ENCODE measurements around the gene SELPLG.

Gene SELPLG

GRCh38 chr12:108613548-108613947, 20.1 kb downstream of the SELPLG start:
- FAIRE-seq (no peak), DNase-seq (ENCODE audit: insufficient read length, low spot score) (no peak)
- TF ChIP-seq POLR2A (IDR thresholded peaks at IDR 0.05; ENCODE audit: low read depth, low read length): no peak

GRCh38 chr12:108612788-108613282, 20.9 kb downstream of the SELPLG start:
- DNase-seq (ENCODE audit: insufficient read length, low spot score) (no peak), FAIRE-seq (no peak)
- TF ChIP-seq POLR2A (IDR thresholded peaks at IDR 0.05; ENCODE audit: low read depth, low read length): no peak

- FAIRE-seq (peak; percentile 85), DNase-seq (ENCODE audit: insufficient read length, low spot score) (peak; percentile 83)
- TF ChIP-seq POLR2A (IDR thresholded peaks at IDR 0.05; ENCODE audit: low read depth, low read length): no peak
Observed at GRCh38 chr12:108611884-108612415, 21.7 kb downstream of the SELPLG start.

- no peak for DNase-seq (ENCODE audit: insufficient read length, low spot score)
- no peak for FAIRE-seq
- TF ChIP-seq POLR2A (IDR thresholded peaks at IDR 0.05; ENCODE audit: low read depth, low read length): no peak
Observed at GRCh38 chr12:108610856-108611605, 22.7 kb downstream of the SELPLG start.

GRCh38 chr12:108610336-108610815, 23.3 kb downstream of the SELPLG start:
- FAIRE-seq: no peak
- no peak for DNase-seq (ENCODE audit: insufficient read length, low spot score)
- no peak for TF ChIP-seq POLR2A (IDR thresholded peaks at IDR 0.05; ENCODE audit: low read depth, low read length)

- no peak for FAIRE-seq
- DNase-seq (ENCODE audit: insufficient read length, low spot score): no peak
- TF ChIP-seq POLR2A (IDR thresholded peaks at IDR 0.05; ENCODE audit: low read depth, low read length): no peak
Observed at GRCh38 chr12:108609537-108610335, 24.0 kb downstream of the SELPLG start.

GRCh38 chr12:108608616-108609015, 25.1 kb downstream of the SELPLG start:
- DNase-seq (ENCODE audit: insufficient read length, low spot score) (no peak), FAIRE-seq (no peak)
- no peak for TF ChIP-seq POLR2A (IDR thresholded peaks at IDR 0.05; ENCODE audit: low read depth, low read length)

GRCh38 chr12:108607981-108608600, 25.6 kb downstream of the SELPLG start:
- DNase-seq (ENCODE audit: insufficient read length, low spot score): no peak
- TF ChIP-seq POLR2A (IDR thresholded peaks at IDR 0.05; ENCODE audit: low read depth, low read length): no peak
- no peak for FAIRE-seq

- TF ChIP-seq POLR2A (IDR thresholded peaks at IDR 0.05; ENCODE audit: low read depth, low read length): no peak
- no peak for DNase-seq (ENCODE audit: insufficient read length, low spot score)
- no peak for FAIRE-seq
Observed at GRCh38 chr12:108606492-108606891, 27.2 kb downstream of the SELPLG start.

GRCh38 chr12:108605690-108606406, 27.8 kb downstream of the SELPLG start:
- TF ChIP-seq POLR2A (IDR thresholded peaks at IDR 0.05; ENCODE audit: low read depth, low read length): no peak
- no peak for DNase-seq (ENCODE audit: insufficient read length, low spot score)
- no peak for FAIRE-seq

- no peak for DNase-seq (ENCODE audit: insufficient read length, low spot score)
- TF ChIP-seq POLR2A (IDR thresholded peaks at IDR 0.05; ENCODE audit: low read depth, low read length): no peak
- FAIRE-seq: no peak
Observed at GRCh38 chr12:108605000-108605689, 28.5 kb downstream of the SELPLG start.

GRCh38 chr12:108604208-108604941, 29.3 kb downstream of the SELPLG start:
- FAIRE-seq: no peak
- DNase-seq (ENCODE audit: insufficient read length, low spot score): no peak
- TF ChIP-seq POLR2A (IDR thresholded peaks at IDR 0.05; ENCODE audit: low read depth, low read length): no peak

Data from H54 (cell line).